ENCODE data around the gene BASP1. TPM values are rescaled to one million over a fixed set of nuclear protein-coding genes. Genes with fewer than 3 reads are reported as not detected.

Gene BASP1
- polyA plus RNA-seq, 1 donor from 2014 or later: 974 TPM

- Histone ChIP-seq H3K4me2 (ENCODE audit: low read length) (no peak overlapping the region), H3K79me2 (replicated peaks; ENCODE audit: insufficient read depth, low read length) (no peaks in the 10 kb centered on the region), H2AFZ (ENCODE audit: low read depth, low read length) (no peak overlapping the region), H3K9ac (ENCODE audit: low read length) (no peak overlapping the region), H3K36me3 (ENCODE audit: insufficient read depth, low read length) (peaks cover 5% of the 10 kb centered on the region), H3K27ac (ENCODE audit: low read length) (no peak overlapping the region), H3K4me3 (ENCODE audit: low read length) (no peak overlapping the region), H3F3A (ENCODE audit: insufficient read depth, low read length, poor library complexity, severe bottlenecking) (no peaks in the 10 kb centered on the region), H3K27me3 (ENCODE audit: insufficient read depth, low read depth, low read length) (no peaks in the 10 kb centered on the region), H4K20me1 (ENCODE audit: insufficient read depth) (no peaks in the 10 kb centered on the region), H3K9me3 (ENCODE audit: low read length) (no peaks in the 10 kb centered on the region), H3K9me2 (ENCODE audit: insufficient read depth, low read length) (no peaks in the 10 kb centered on the region)
- TF ChIP-seq MXI1 (conservative IDR thresholded peaks at IDR 0.05; ENCODE audit: poor library complexity, severe bottlenecking): no peak
- no peak for TF ChIP-seq TAF1 (IDR thresholded peaks at IDR 0.05; ENCODE audit: low read depth)
- no peak for TF ChIP-seq REST (IDR thresholded peaks at IDR 0.05; ENCODE audit: borderline replicate concordance)
- TF ChIP-seq RAD21 (conservative IDR thresholded peaks at IDR 0.05): no peak
- TF ChIP-seq EZH2 (IDR thresholded peaks at IDR 0.05; ENCODE audit: borderline replicate concordance, insufficient read depth, low read length, poor library complexity, severe bottlenecking): no peak
- TF ChIP-seq POLR2AphosphoS5 (IDR thresholded peaks at IDR 0.05): no peak
- no peak for TF ChIP-seq CTCF (IDR thresholded peaks at IDR 0.05; ENCODE audit: poor library complexity, severe bottlenecking)
- no peak for TF ChIP-seq EP300 (conservative IDR thresholded peaks at IDR 0.05; ENCODE audit: poor library complexity, severe bottlenecking)
- no peak for TF ChIP-seq SMC3 (conservative IDR thresholded peaks at IDR 0.05; ENCODE audit: poor library complexity)
These were observed 44.6 kb upstream of the BASP1 start for GRCh38 chr5:17172791-17173190.

- Histone ChIP-seq H3F3A (ENCODE audit: insufficient read depth, low read length, poor library complexity, severe bottlenecking) (no peaks in the 10 kb centered on the region), H3K9me2 (ENCODE audit: insufficient read depth, low read length) (no peaks in the 10 kb centered on the region), H3K9me3 (ENCODE audit: low read length) (no peaks in the 10 kb centered on the region), H3K4me3 (ENCODE audit: low read length) (no peak overlapping the region), H3K4me2 (ENCODE audit: low read length) (no peak overlapping the region), H3K79me2 (replicated peaks; ENCODE audit: insufficient read depth, low read length) (no peaks in the 10 kb centered on the region), H3K27ac (ENCODE audit: low read length) (no peak overlapping the region), H2AFZ (ENCODE audit: low read depth, low read length) (no peak overlapping the region), H4K20me1 (ENCODE audit: insufficient read depth) (no peaks in the 10 kb centered on the region), H3K9ac (ENCODE audit: low read length) (no peak overlapping the region), H3K27me3 (ENCODE audit: insufficient read depth, low read depth, low read length) (no peaks in the 10 kb centered on the region), H3K36me3 (ENCODE audit: insufficient read depth, low read length) (peaks cover 6% of the 10 kb centered on the region)
- TF ChIP-seq CTCF (IDR thresholded peaks at IDR 0.05; ENCODE audit: poor library complexity, severe bottlenecking) (no peak), REST (IDR thresholded peaks at IDR 0.05; ENCODE audit: borderline replicate concordance) (no peak), SMC3 (conservative IDR thresholded peaks at IDR 0.05; ENCODE audit: poor library complexity) (no peak), EZH2 (IDR thresholded peaks at IDR 0.05; ENCODE audit: borderline replicate concordance, insufficient read depth, low read length, poor library complexity, severe bottlenecking) (no peak), EP300 (conservative IDR thresholded peaks at IDR 0.05; ENCODE audit: poor library complexity, severe bottlenecking) (no peak), MXI1 (conservative IDR thresholded peaks at IDR 0.05; ENCODE audit: poor library complexity, severe bottlenecking) (no peak), POLR2AphosphoS5 (IDR thresholded peaks at IDR 0.05) (no peak), RAD21 (conservative IDR thresholded peaks at IDR 0.05) (no peak), TAF1 (IDR thresholded peaks at IDR 0.05; ENCODE audit: low read depth) (no peak)
These were observed 42.5 kb upstream of the BASP1 start for GRCh38 chr5:17174965-17175364.

All from neural cell (in vitro differentiated cells).